Measurements from ENCODE around the gene TMED4. TPM values are rescaled to one million over a fixed set of nuclear protein-coding genes. Genes with fewer than 3 reads are reported as not detected.

TMED4 gene
- total RNA-seq, 1 experiment from 2014 or later: 67.3 TPM

GRCh38 chr7:44561481-44561880 lies 20.6 kb downstream of the TMED4 start:
- no peaks in the 10 kb centered on the region for H3K9me2 ChIP-seq (ENCODE audit: insufficient read depth)
- H4K20me1 ChIP-seq (ENCODE audit: insufficient read depth): peaks cover 7% of the 10 kb centered on the region; the same call in 1 of the 2 replicates
- peaks cover 7% of the 10 kb centered on the region for H3K79me2 ChIP-seq (ENCODE audit: insufficient read depth, low read length)
- H3K36me3 ChIP-seq (ENCODE audit: control insufficient read depth in 1 of 2, insufficient read depth in 2 of 2, low read length in 2 of 2): peaks cover 12 to 18% of the 10 kb centered on the region in 2 experiments; a peak in 3 of 4 replicates
- ChIA-PET POLR2A (no interaction called here), CTCF (interaction anchor here (1.7 kb wide), 2 partner anchors 12 to 27 kb away, joined by 3 read pairs; partner anchors contain the start of gene DDX56), RAD21 (ENCODE audit: low non-redundant PET in 1 of 2, low total read pairs in 2 of 2, uncharacterized antibody in 2 of 2, unreplicated experiment in 2 of 2) (interaction anchor here in 1 of 2 experiments (0.6 kb wide), 1 partner anchor 13 kb away, joined by 3 read pairs; no protein-coding TSS in a partner anchor)
- intact Hi-C loops (cut with micrococcal nuclease): no loop called here
- H3K4me2 ChIP-seq (ENCODE audit: low read length): peak overlapping the region; percentile 66; the same call in 1 of the 2 replicates
- TF ChIP-seq REST (IDR thresholded peaks at IDR 0.05; ENCODE audit: low read depth): no peak
- H2AFZ ChIP-seq (ENCODE audit: low read depth, low read length, poor library complexity, severe bottlenecking): no peak overlapping the region
- no peak for ATAC-seq
- H3K27me3 ChIP-seq (ENCODE audit: insufficient read depth, low read length): no peaks in the 10 kb centered on the region
- DNase-seq (ENCODE audit: low read depth, low spot score): no peak
- no peaks in the 10 kb centered on the region for H3K9me3 ChIP-seq (ENCODE audit: control insufficient read depth in 1 of 2, insufficient read depth in 1 of 2, low read depth in 1 of 2, low read length in 2 of 2)
- H3K27ac ChIP-seq (ENCODE audit: low read depth, low read length): no peak overlapping the region
- BruUV-seq (replicated peaks): no TSS peak
- H3K4me1 ChIP-seq (ENCODE audit: control insufficient read depth in 1 of 2, insufficient read depth in 2 of 2, low read length in 2 of 2): peaks cover 11 to 26% of the 10 kb centered on the region in 2 experiments
- H3K4me3 ChIP-seq (replicated peaks in 1 of 2; ENCODE audit: low read depth in 1 of 2, low read length in 2 of 2): no peak overlapping the region
- H3K9ac ChIP-seq (ENCODE audit: low read length): no peak overlapping the region

- POLR2A ChIA-PET: no interaction called here
- Histone ChIP-seq H3K79me2 (ENCODE audit: insufficient read depth, low read length) (no peaks in the 10 kb centered on the region), H3K36me3 (ENCODE audit: control insufficient read depth in 1 of 2, insufficient read depth in 2 of 2, low read length in 2 of 2) (peaks cover 4 to 6% of the 10 kb centered on the region in 2 experiments; a peak in 3 of 4 replicates), H3K27ac (ENCODE audit: low read depth, low read length) (no peak overlapping the region), H3K9me2 (ENCODE audit: insufficient read depth) (no peaks in the 10 kb centered on the region), H3K4me1 (ENCODE audit: control insufficient read depth in 1 of 2, insufficient read depth in 2 of 2, low read length in 2 of 2) (peaks cover 11 to 26% of the 10 kb centered on the region in 2 experiments), H4K20me1 (ENCODE audit: insufficient read depth) (peaks cover 4% of the 10 kb centered on the region; the same call in 1 of the 2 replicates), H2AFZ (ENCODE audit: low read depth, low read length, poor library complexity, severe bottlenecking) (no peak overlapping the region), H3K9ac (ENCODE audit: low read length) (no peak overlapping the region), H3K9me3 (ENCODE audit: control insufficient read depth in 1 of 2, insufficient read depth in 1 of 2, low read depth in 1 of 2, low read length in 2 of 2) (no peaks in the 10 kb centered on the region), H3K4me3 (replicated peaks in 1 of 2; ENCODE audit: low read depth in 1 of 2, low read length in 2 of 2) (no peak overlapping the region), H3K4me2 (ENCODE audit: low read length) (no peak overlapping the region), H3K27me3 (ENCODE audit: insufficient read depth, low read length) (no peaks in the 10 kb centered on the region)
- ATAC-seq (no peak), DNase-seq (ENCODE audit: low read depth, low spot score) (no peak)
- CTCF ChIA-PET: no interaction called here
- BruUV-seq (replicated peaks): no TSS peak
- intact Hi-C loops (cut with micrococcal nuclease): no loop called here
- RAD21 ChIA-PET (ENCODE audit: low non-redundant PET in 1 of 2, low total read pairs in 2 of 2, uncharacterized antibody in 2 of 2, unreplicated experiment in 2 of 2): no interaction called here
- TF ChIP-seq CBX3 (IDR thresholded peaks at IDR 0.05; ENCODE audit: low read depth) (no peak), YY1 (IDR thresholded peaks at IDR 0.05; ENCODE audit: extremely low read depth, insufficient replicate concordance, low read depth, low read length) (no peak), ZBTB33 (IDR thresholded peaks at IDR 0.05; ENCODE audit: extremely low read depth, insufficient replicate concordance, low read length) (no peak), SP1 (IDR thresholded peaks at IDR 0.05; ENCODE audit: low read depth) (no peak), RAD21 (IDR thresholded peaks at IDR 0.05; ENCODE audit: low read depth) (no peak), EGR1 (IDR thresholded peaks at IDR 0.05; ENCODE audit: low read depth) (no peak), REST (IDR thresholded peaks at IDR 0.05; ENCODE audit: low read depth) (no peak), ZNF274 (IDR thresholded peaks at IDR 0.05; ENCODE audit: low read depth, low read length) (no peak), ATF3 (IDR thresholded peaks at IDR 0.05) (no peak)
These were observed 22.5 kb downstream of the TMED4 start for GRCh38 chr7:44559485-44559884.
